ENCODE data around the gene C20orf202. TPM values are rescaled to one million over a fixed set of nuclear protein-coding genes. Genes with fewer than 3 reads are reported as not detected.

The C20orf202 gene
- total and polyA plus RNA-seq, 5 experiments from 2014 or later, result 0.68 to 0.85 TPM; not detected in 3

DNA sequence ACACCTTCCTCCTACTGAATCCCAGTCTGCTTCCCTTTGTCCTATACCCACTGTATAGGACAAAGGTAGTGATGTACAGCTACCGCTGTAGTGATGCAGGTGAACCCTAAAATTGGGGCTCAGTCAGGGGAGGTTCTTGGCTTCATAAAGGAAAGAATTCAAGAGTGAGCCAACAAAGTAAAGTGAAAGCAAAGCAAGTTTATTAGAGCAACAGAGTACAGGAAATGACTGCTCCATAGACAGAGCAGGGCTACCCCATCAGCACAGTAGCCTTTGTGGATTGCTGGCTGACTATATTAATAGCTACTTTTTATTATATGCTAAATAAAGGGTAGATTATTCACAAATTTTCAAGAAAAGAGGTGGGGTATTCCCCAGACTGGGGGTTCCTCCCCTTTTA lies 3.3 kb upstream of the C20orf202 start:
- Mint-ChIP-seq H3K4me1 (peaks cover 3 to 7% (median 7%) of the 10 kb centered on the region in 4 donors), H3K4me3 (no peak overlapping the region), H3K9me3 (no peaks in the 10 kb centered on the region), H3K36me3 (no peaks in the 10 kb centered on the region), H3K27me3 (no peaks in the 10 kb centered on the region), H3K27ac (peak overlapping the region in 5 of 10 donors; percentile 17 to 56 (median 32))
- DNase-seq (no peak), ATAC-seq (no peak)
- POLR2A ChIA-PET, result no interaction called here

DNA sequence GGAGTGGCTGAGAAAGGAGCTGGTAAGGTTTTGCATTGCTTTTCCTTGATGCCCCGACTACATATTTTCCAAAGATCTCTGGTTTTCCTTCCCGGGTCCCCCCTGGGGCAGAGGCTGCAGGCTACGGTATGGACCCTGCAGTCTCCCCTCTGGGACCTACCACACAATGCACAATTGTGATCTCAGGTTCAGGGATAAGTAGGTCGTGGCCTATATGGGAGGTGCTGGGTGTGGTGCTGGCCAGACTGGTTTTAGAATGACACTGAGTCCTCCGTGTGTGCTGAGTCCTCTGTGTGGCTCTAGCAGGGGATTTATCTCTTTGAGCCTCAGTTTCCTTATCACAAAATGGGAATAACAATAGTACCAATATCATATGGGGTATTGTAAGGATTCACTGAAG lies 376 bp downstream of the C20orf202 start:
- Mint-ChIP-seq H3K27ac (no peak overlapping the region), H3K4me1 (peaks cover 3 to 7% (median 7%) of the 10 kb centered on the region in 4 donors), H3K27me3 (no peaks in the 10 kb centered on the region), H3K9me3 (no peaks in the 10 kb centered on the region), H3K36me3 (no peaks in the 10 kb centered on the region), H3K4me3 (no peak overlapping the region)
- DNase-seq, result no peak
- POLR2A ChIA-PET, result no interaction called here
- ATAC-seq, result no peak

DNA sequence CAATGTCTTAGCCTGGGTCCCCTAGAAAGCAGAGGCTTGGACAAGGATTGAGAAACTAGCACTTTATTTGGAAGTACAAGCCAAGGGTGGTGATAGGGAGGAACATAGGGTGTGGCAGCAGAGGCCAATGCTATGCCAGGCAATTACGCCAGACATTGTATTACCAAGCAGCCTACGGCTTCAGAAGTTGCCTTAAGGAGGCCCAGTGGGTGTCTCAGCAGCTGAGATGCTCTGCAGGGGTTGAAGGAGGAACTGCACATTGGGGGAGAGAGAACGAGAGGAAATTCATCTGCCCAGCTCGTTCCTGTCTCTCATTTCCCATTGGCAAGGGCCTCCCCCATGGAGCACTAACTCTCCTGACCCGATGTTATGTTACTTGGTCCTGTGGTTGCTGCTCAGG lies 859 bp downstream of the C20orf202 start:
- ATAC-seq (no peak), DNase-seq (no peak)
- H3K27ac Mint-ChIP-seq, result no peak overlapping the region
- POLR2A ChIA-PET, result no interaction called here
- H3K9me3 Mint-ChIP-seq, result no peaks in the 10 kb centered on the region
- no peak overlapping the region for H3K4me3 Mint-ChIP-seq
- H3K36me3 Mint-ChIP-seq, result no peaks in the 10 kb centered on the region
- peaks cover 3 to 7% (median 7%) of the 10 kb centered on the region in 4 donors for H3K4me1 Mint-ChIP-seq
- H3K27me3 Mint-ChIP-seq, result no peaks in the 10 kb centered on the region

DNA sequence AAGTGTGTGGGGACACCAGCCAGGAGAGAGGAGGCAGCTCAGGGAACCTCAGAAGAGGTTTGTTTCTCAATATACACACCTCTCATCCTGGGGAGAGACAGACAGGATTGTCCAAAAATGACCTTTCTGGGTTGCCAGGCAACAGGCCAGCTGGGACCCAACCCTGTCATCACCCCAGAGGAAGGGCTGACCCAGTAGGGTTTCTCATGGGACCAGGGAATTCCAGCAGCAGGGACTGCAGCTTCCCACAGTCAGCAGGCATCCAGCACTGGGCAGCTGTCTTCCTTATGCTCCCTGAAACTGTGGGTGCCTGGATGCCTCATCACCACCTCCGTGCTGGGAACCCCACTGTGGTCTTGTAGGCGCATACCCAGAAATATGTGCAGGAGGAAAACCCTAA lies 1.3 kb downstream of the C20orf202 start:
- H3K4me3 Mint-ChIP-seq, result no peak overlapping the region
- no peaks in the 10 kb centered on the region for H3K27me3 Mint-ChIP-seq
- no peak for ATAC-seq
- DNase-seq, result no peak
- POLR2A ChIA-PET, result no interaction called here
- no peaks in the 10 kb centered on the region for H3K9me3 Mint-ChIP-seq
- H3K27ac Mint-ChIP-seq, result no peak overlapping the region
- H3K4me1 Mint-ChIP-seq, result peaks cover 3 to 7% (median 7%) of the 10 kb centered on the region in 4 donors
- H3K36me3 Mint-ChIP-seq, result no peaks in the 10 kb centered on the region

DNA sequence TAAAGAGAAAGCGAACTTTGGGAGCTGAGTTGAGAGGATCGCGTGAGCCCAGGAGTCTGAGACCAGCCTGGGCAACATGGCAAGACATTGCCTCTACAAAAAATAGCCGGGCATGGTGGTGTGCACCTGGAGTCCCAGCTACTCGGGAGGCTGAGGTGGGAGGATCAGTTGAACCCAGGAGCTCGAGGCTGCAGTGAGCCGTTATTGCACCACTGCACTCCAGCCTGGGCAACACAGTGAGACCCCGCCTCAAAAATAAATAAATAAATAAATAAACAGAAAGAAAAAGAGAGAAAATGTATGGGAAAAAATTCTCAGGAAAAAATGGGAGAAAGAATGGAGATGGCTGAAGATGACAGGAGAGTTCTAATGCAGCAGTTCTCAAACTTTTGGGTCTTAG lies 2.5 kb downstream of the C20orf202 start:
- ATAC-seq (no peak), DNase-seq (no peak)
- peaks cover 0 to 3% (median 0%) of the 10 kb centered on the region in 5 donors for H3K27me3 Mint-ChIP-seq
- H3K36me3 Mint-ChIP-seq, result no peaks in the 10 kb centered on the region
- POLR2A ChIA-PET, result interaction anchor here (0.6 kb wide), 1 partner anchor 74 kb away, joined by 5 read pairs; no protein-coding TSS in a partner anchor
- H3K4me3 Mint-ChIP-seq, result no peak overlapping the region
- no peaks in the 10 kb centered on the region for H3K9me3 Mint-ChIP-seq
- H3K27ac Mint-ChIP-seq, result no peak overlapping the region
- no peaks in the 10 kb centered on the region for H3K4me1 Mint-ChIP-seq

DNA sequence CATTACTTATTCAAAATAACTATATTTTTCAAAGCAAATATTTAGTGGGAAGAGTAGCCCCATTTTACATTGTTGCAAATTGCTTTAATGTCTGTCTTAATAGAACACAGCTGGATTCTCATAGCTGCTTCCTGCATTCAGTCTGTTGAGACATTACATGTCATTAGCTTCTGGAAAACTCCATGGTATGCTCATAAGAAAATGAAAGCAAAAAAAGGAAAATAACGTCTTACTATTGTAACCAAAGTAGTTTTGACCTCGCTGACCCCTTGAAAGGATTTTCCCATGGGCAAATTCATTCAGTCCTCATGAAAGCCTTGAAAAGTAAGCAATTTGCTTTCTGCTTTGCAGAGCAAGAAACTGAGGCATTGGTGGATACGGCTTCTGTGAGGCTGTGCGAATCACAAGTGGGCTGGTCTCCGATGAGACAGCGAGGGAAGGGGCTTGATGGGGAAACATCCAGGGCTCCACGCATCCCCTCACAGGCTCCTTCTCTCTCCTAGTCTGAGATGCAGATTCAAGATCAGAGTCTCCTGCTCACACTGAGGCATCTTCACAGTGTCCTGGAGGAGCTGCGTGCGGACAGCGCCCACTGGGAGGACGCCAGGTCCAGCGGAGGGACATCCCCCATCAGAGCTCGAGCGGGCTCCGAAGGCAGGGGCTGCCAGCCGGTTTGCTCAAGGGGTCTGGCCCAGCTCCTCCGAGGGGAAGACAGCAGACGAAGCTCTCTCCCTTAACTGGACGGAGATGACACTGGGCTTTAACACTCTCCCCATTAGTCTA lies 3.3 kb downstream of the C20orf202 start:
- POLR2A ChIA-PET, result interaction anchor here (0.6 kb wide), 1 partner anchor 75 kb away, joined by 5 read pairs; no protein-coding TSS in a partner anchor
- ATAC-seq, result no peak
- Mint-ChIP-seq H3K4me1 (no peaks in the 10 kb centered on the region), H3K27me3 (peaks cover 0 to 4% (median 0%) of the 10 kb centered on the region in 5 donors), H3K36me3 (no peaks in the 10 kb centered on the region), H3K4me3 (no peak overlapping the region), H3K27ac (no peak overlapping the region), H3K9me3 (no peaks in the 10 kb centered on the region)
- DNase-seq, result no peak

DNA sequence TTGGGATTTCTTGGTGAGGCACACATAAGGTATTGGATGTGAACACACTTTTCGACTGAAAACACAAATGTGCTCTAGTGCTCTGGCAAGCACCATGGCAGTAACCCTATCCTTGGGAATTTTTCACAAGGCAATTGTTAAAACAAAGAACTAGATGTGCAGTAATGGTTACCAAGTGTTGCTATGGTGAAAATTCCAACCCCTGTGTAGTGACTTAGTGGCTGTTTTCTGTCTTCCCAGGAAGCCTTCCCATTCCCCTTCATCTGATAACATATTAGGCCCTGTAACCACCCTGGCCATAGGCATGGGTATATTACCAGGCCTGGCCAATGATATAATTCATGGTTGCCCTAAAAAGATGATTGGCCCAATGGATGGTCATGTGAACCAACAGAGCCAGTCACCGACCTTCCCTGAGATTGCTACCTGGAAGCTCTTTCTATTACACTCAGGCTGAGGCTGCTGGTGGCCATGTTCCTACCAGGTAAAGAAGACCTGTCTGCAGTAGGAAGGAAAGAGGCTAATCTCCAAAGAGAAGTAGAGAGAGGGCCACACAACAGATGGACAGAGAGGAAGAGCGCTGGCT lies 4.1 kb downstream of the C20orf202 start:
- DNase-seq (no peak), ATAC-seq (no peak)
- POLR2A ChIA-PET, result no interaction called here
- Mint-ChIP-seq H3K9me3 (no peaks in the 10 kb centered on the region), H3K4me1 (peaks cover 0 to 3% (median 0%) of the 10 kb centered on the region in 4 donors), H3K36me3 (no peaks in the 10 kb centered on the region), H3K4me3 (no peak overlapping the region), H3K27ac (no peak overlapping the region), H3K27me3 (peaks cover 0 to 9% (median 0%) of the 10 kb centered on the region in 5 donors)

DNA sequence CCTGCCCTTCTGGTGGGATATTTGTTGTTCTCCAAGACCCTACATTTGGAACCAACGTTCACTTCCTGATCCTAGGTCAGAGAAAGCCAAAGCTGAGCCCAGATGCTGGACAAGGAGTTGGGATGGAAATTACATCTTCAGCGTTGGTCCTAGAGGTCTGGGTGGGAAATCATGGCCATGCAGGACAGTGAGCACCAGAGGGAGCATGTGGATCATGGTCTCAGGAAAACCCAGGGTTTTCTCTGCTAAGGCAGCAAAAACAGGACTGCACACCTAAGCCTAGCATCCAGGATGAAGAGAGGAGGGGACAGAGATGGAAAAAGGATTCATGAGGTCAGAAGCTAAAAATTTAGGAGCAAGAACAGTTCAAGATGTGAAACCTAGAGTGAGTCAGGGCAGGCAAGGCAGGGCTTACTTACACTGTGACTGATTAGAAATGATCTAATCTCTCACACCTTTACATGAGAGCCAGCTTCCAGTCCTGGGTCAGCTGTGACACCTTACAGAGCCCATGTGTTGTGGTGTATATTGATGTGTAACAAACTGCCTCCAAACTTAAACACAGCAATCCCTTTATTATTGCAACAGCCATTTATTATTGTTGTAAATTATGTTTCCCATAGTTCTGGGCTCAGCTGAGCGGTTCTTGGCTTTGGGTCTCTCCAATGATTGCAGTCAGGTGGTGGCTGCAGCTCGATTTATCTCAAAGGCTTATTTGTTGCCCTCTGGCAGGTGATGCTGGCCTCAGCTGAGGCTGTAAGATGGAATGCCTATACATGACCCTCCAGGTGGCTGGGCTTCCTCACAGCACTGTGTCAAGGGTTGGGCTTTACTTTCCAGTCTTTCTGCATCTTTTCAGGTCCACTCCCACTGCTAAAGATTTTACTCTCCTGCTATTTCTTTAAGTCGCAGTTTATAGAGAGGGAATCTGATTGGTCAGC lies 6.5 kb downstream of the C20orf202 start:
- Mint-ChIP-seq H3K9me3 (no peaks in the 10 kb centered on the region), H3K4me1 (peaks cover 2 to 11% (median 9%) of the 10 kb centered on the region in 4 donors), H3K27ac (no peak overlapping the region), H3K27me3 (peaks cover 0 to 13% (median 0%) of the 10 kb centered on the region in 5 donors), H3K36me3 (no peaks in the 10 kb centered on the region), H3K4me3 (no peak overlapping the region)
- POLR2A ChIA-PET, result interaction anchor here (0.6 kb wide), 1 partner anchor 392 kb away, joined by 3 read pairs; no protein-coding TSS in a partner anchor
- DNase-seq, result no peak
- no peak for ATAC-seq

DNA sequence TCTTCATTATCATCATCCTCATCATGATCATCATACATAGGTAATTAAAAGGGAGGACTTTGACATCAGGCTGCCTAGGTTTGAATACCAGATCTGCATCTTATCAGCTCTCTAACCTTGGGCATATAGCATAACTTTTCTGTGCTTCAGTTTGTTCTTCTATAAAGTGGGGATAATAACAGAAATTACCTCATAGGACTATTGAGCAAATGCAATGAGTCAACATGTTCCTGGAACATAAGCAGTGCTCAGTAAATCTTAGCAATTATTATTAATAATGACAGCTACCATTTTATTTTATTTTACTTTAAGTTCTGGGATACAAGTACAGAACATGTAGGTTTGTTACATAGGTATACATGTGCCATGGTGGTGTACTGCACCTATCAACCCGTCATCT lies 7.2 kb downstream of the C20orf202 start:
- no peak overlapping the region for H3K4me3 Mint-ChIP-seq
- no peaks in the 10 kb centered on the region for H3K36me3 Mint-ChIP-seq
- ATAC-seq (no peak), DNase-seq (no peak)
- H3K4me1 Mint-ChIP-seq, result peaks cover 10 to 19% (median 17%) of the 10 kb centered on the region in 4 donors
- POLR2A ChIA-PET, result no interaction called here
- no peaks in the 10 kb centered on the region for H3K9me3 Mint-ChIP-seq
- no peak overlapping the region for H3K27ac Mint-ChIP-seq
- H3K27me3 Mint-ChIP-seq, result peaks cover 0 to 13% (median 0%) of the 10 kb centered on the region in 5 donors

DNA sequence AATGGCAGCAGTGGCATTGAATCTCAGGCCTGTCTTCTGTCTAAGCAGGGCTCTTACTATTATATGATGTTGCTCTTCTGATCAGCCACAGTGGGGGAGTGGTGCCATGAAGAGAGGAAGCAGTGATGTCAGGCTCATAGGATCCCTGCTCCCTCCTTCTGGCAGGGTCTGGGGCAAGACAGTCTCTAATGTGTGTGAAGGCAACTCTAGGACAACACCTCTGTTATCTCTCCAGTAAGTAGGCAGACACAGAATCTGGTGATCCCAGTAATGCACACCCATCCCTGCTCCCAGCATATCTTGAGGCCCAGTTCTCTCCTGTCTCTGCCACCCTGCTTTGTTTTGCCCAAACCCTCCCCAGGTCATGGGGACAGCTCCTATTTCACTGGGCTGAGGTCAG lies 8.8 kb downstream of the C20orf202 start:
- peak overlapping the region in 1 of 10 donors; percentile 13 for H3K27ac Mint-ChIP-seq

DNA sequence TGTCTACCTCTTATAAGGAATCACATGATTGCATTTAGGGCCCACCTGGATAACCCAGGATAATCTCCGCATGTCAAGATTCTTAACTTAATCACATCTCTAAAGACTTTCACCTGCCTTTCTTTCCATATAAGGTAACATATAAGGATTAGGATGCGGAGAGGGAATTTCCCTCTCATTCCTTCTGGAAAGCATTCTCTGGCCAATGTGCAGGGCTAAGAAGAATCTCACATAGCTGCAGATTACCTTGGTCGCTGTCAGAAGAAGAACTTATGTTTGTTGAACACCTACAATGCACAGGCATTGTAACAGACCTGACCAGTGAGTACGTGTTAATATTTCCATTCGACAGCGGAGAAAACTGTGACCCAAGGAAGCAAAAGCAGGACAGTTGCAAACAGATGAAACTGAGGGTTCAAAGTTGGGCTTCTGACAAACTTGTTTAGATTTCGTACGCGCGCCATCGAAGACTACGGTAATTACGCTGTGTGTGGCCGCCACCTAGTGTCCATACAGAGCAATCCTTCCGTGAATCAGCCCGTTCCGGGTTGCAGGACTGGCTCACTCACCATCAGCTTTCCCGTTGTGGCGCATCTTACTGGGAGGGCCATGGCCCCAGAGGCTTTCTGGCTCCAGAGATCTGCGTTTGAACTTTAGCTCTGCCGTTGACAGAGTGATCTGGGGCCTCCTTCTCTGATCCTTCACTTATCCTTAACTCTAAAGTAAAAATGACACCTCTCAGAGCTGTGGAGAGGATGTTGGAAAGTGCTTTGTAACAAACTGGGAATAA lies 9.5 kb downstream of the C20orf202 start:
- Mint-ChIP-seq H3K4me3 (peak overlapping the region in 5 of 10 donors; percentile 0 to 39 (median 24)), H3K36me3 (no peaks in the 10 kb centered on the region)

More for the DNA sequence above, 8.8 kb downstream of the C20orf202 start:
- H3K4me1 Mint-ChIP-seq, result peaks cover 21 to 33% (median 32%) of the 10 kb centered on the region in 4 donors
- POLR2A ChIA-PET, result no interaction called here
- ATAC-seq (no peak), DNase-seq (no peak)
- peaks cover 0 to 13% (median 0%) of the 10 kb centered on the region in 5 donors for H3K27me3 Mint-ChIP-seq
- no peak overlapping the region for H3K4me3 Mint-ChIP-seq
- no peaks in the 10 kb centered on the region for H3K36me3 Mint-ChIP-seq
- no peaks in the 10 kb centered on the region for H3K9me3 Mint-ChIP-seq

DNA sequence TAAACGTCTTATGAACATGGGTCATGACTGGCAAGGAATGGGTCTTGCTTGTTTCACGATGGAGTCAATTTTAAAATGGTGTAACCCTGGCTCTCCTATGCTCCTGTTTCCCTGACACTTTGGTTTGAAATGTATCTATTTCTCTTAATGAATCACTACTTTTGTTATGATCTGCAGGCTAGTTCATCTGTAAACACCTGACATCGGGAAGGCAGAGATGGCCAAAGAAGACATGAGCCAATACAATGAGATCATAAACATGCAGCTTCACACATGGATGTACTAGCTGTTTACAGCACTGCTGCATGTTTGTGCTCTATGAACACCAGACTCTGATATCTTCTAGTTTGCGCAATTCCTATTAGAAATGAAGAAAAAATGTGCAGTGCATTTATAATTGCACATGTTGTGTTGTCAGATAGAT lies 11.6 kb downstream of the C20orf202 start:
- peak overlapping the region in 8 of 10 donors; percentile 85 to 97 (median 92) for H3K27ac Mint-ChIP-seq
- H3K36me3 Mint-ChIP-seq, result no peaks in the 10 kb centered on the region
- peaks cover 0 to 8% (median 0%) of the 10 kb centered on the region in 9 donors for H3K9me3 Mint-ChIP-seq
- peaks cover 0 to 21% (median 0%) of the 10 kb centered on the region in 5 donors for H3K27me3 Mint-ChIP-seq
- ATAC-seq (no peak), DNase-seq (no peak)
- H3K4me1 Mint-ChIP-seq, result peaks cover 26 to 44% (median 43%) of the 10 kb centered on the region in 4 donors
- POLR2A ChIA-PET, result no interaction called here
- peak overlapping the region in 3 of 10 donors; percentile 63 to 74 (median 66) for H3K4me3 Mint-ChIP-seq

More for the DNA sequence above, 9.5 kb downstream of the C20orf202 start:
- ATAC-seq (peak; percentile 77 to 88), DNase-seq (peak; percentile 41 to 85 (median 63))
- Mint-ChIP-seq H3K9me3 (peaks cover 0 to 1% (median 0%) of the 10 kb centered on the region in 9 donors), H3K27ac (peak overlapping the region in 5 of 10 donors; percentile 16 to 65 (median 17)), H3K4me1 (peaks cover 24 to 40% (median 40%) of the 10 kb centered on the region in 4 donors), H3K27me3 (peaks cover 0 to 13% (median 0%) of the 10 kb centered on the region in 5 donors)
- POLR2A ChIA-PET, result interaction anchor here (1.0 kb wide), 1 partner anchor 88 kb away, joined by 4 read pairs; no protein-coding TSS in a partner anchor
